ENCODE measurements around the gene SH2D3A. TPM values are rescaled to one million over a fixed set of nuclear protein-coding genes. Genes with fewer than 3 reads are reported as not detected.

SH2D3A gene
- total and polyA plus RNA-seq, 2 of the 8 experiments (the other 6 are each of a cell fraction or from before 2014, with no cell fraction given): 14.5 to 22.1 TPM

DNA sequence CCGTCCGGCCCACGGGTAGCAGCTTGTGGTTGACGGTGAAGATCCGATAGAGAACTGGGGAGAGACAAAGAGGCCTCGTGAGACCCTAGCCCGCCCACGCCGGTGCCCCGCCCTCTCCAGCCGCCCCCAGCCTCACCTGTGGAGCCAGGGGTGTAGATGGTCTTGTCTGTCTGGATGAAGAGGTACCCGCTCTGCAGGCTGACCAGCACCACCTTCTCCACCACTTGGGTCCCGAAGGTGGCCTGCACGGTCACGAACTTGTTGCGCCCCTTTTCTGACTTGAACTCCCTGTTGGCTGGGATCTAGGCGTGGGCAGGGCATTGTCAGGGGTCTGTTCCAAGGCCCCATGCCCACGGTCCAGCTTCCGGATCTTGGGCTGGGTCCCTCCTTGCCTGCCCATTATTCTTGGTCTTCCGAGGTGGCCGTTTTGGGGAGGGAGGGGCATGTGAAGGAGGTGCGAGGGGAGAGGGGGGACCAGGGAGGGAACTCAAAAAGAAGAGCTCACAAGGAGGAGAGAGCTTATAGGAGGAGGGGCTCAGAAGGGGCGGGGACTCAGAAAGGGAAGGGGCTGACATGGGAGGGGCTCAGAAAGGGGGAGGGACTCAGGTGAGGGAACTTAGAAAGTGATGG, 49.0 kb downstream of the SH2D3A start:
- Histone ChIP-seq H3K56ac (replicated peaks; ENCODE audit: insufficient read length, low read depth, low read length) (no peak overlapping the region), H2BK120ac (replicated peaks; ENCODE audit: low read depth, low read length) (no peak overlapping the region), H3K4me1 (replicated peaks in 1 of 4; ENCODE audit: control insufficient read depth in 3 of 4, insufficient read depth in 4 of 4, low read length in 3 of 4) (peaks cover 0 to 11% (median 6%) of the 10 kb centered on the region in 4 experiments; a peak in 4 of 7 replicates), H3K36me3 (ENCODE audit: control insufficient read depth in 2 of 4, insufficient read depth in 4 of 4, low read length in 3 of 4) (no peaks in the 10 kb centered on the region; a peak in 1 of 8 replicates), H4K91ac (replicated peaks; ENCODE audit: insufficient read length, low read length) (no peak overlapping the region), H3K27me3 (replicated peaks in 1 of 4; ENCODE audit: control insufficient read depth in 3 of 4, extremely low read depth in 1 of 4, insufficient read depth in 3 of 4, low read length in 3 of 4) (no peaks in the 10 kb centered on the region; a peak in 1 of 7 replicates), H2BK15ac (ENCODE audit: low read length) (peak overlapping the region; percentile 95; the same call in 1 of the 2 replicates), H2AFZ (ENCODE audit: low read length) (no peak overlapping the region; the same call in 1 of the 2 replicates), H4K20me1 (replicated peaks in 1 of 2; ENCODE audit: control insufficient read depth in 1 of 2, insufficient read depth in 2 of 2, low read length in 2 of 2) (peaks cover 0 to 6% of the 10 kb centered on the region in 2 experiments), H3K79me1 (ENCODE audit: low read depth, low read length) (no peaks in the 10 kb centered on the region), H3K4ac (replicated peaks; ENCODE audit: insufficient read length, low read depth, low read length) (no peak overlapping the region), H2BK5ac (ENCODE audit: low read depth, low read length) (peak overlapping the region; percentile 73), H3K79me2 (ENCODE audit: control insufficient read depth in 1 of 2, insufficient read depth in 2 of 2, low read length in 2 of 2) (no peaks in the 10 kb centered on the region; a peak in 1 of 4 replicates), H2BK12ac (ENCODE audit: low read depth, low read length) (peak overlapping the region; percentile 68; the same call in 1 of the 2 replicates), H3K9ac (replicated peaks in 1 of 4; ENCODE audit: extremely low read depth in 1 of 4, low read depth in 3 of 4, low read length in 3 of 4) (no peak overlapping the region), H3K4me2 (ENCODE audit: insufficient read depth in 1 of 2, low read depth in 2 of 2, low read length in 2 of 2) (peak overlapping the region; percentile 22 to 83; a peak in 2 of 4 replicates), H3K14ac (ENCODE audit: insufficient read length) (no peak overlapping the region), H3K27ac (ENCODE audit: low read depth, low read length) (no peak overlapping the region), H4K5ac (ENCODE audit: insufficient read length, low read depth, low read length) (no peak overlapping the region), H3K9me3 (ENCODE audit: insufficient read depth in 2 of 2, low read depth in 1 of 2, low read length in 1 of 2) (no peaks in the 10 kb centered on the region), H4K8ac (ENCODE audit: extremely low read depth, insufficient read depth, low read length) (no peak overlapping the region; the same call in 1 of the 2 replicates), H3K18ac (ENCODE audit: extremely low read depth, low read length) (0 out of 2 replicates have a peak overlapping the region, but pooled peaks have one; percentile 10), H3K4me3 (ENCODE audit: extremely low read depth in 1 of 4, insufficient read depth in 2 of 4, low read depth in 3 of 4, low read length in 4 of 4) (peak overlapping the region in 2 of 4 experiments; percentile 11 to 32; a peak in 2 of 8 replicates), H3K23me2 (ENCODE audit: low read depth, low read length) (peaks cover 10% of the 10 kb centered on the region), H3K23ac (ENCODE audit: insufficient read length) (no peak overlapping the region), H2AK5ac (ENCODE audit: low read depth, low read length) (peak overlapping the region; percentile 100; the same call in 1 of the 2 replicates), H2BK20ac (ENCODE audit: low read length) (no peak overlapping the region)
- WGBS, 2 experiments (ENCODE audit: extremely low coverage in 1 of 2, insufficient coverage in 1 of 2, insufficient read length in 1 of 2, insufficient replicate concordance in 2 of 2, low coverage in 1 of 2, low lambda C conversion rate in 2 of 2, missing lambda C conversion rate in 1 of 2): 76% methylated on average over 14 of the region's 23 CpGs; no CpG with 5 or more reads in 1 of the 2 experiments
- TF ChIP-seq PHF8 (conservative IDR thresholded peaks at IDR 0.05; ENCODE audit: low read depth, low read length) (0 out of 2 replicates have a peak, but pooled peaks have one; percentile 8), BRCA1 (IDR thresholded peaks at IDR 0.05; ENCODE audit: low read depth, low read length) (no peak)
- TF ChIP-seq, protein P1, sequence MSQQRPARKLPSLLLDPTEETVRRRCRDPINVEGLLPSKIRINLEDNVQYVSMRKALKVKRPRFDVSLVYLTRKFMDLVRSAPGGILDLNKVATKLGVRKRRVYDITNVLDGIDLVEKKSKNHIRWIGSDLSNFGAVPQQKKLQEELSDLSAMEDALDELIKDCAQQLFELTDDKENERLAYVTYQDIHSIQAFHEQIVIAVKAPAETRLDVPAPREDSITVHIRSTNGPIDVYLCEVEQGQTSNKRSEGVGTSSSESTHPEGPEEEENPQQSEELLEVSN (IDR thresholded peaks at IDR 0.05): no peak
- ChIA-PET CTCF (ENCODE audit: partially characterized antibody) (interaction anchor here (1.0 kb wide), 2 partner anchors 20 to 50 kb away, joined by 3 read pairs; partner anchors contain the start of gene GPR108), POLR2A (ENCODE audit: partially characterized antibody) (interaction anchor here (0.6 to 1.1 kb wide), 7 partner anchors 11 to 202 kb away, joined by 3 to 4 read pairs (median 3); no protein-coding TSS in a partner anchor)
- no peak for DNase-seq (ENCODE audit: low read depth in 1 of 2, low spot score in 2 of 2)
- FAIRE-seq: no peak

Measured in H1 (cell line).